ENCODE data around the gene ERAL1. TPM values are rescaled to one million over a fixed set of nuclear protein-coding genes. Genes with fewer than 3 reads are reported as not detected.
"Not testable (repeated sequence)": the region's sequence is repeated elsewhere in the genome, so short reads cannot be mapped to it uniquely, and the experiment has no call there.

ERAL1 gene
- total RNA-seq, 2 experiments from 2014 or later, result 77.6 to 80.4 TPM

GRCh38 chr17:28896884-28897768, 42.3 kb downstream of the ERAL1 start, which contains the start of gene FLOT2:
FLOT2 (minus strand) TSS chr17:28897733; CDS start chr17:28897574, 159 bp downstream.
- H3K27me3 Mint-ChIP-seq, result no peaks in the 10 kb centered on the region
- H3K36me3 Mint-ChIP-seq, result peaks cover 46% of the 10 kb centered on the region
- peak within 1 kb of the TSS; percentile 94 for H3K4me3 Mint-ChIP-seq
- peaks cover 64% of the 10 kb centered on the region for H3K4me1 Mint-ChIP-seq
- H3K27ac Mint-ChIP-seq, result peak within 1 kb of the TSS; percentile 95
- DNase-seq, result peak; percentile 74
- H3K9me3 Mint-ChIP-seq, result no peaks in the 10 kb centered on the region

GRCh38 chr17:28897769-28898526, 43.1 kb downstream of the ERAL1 start:
- Mint-ChIP-seq H3K36me3 (peaks cover 43% of the 10 kb centered on the region), H3K27me3 (no peaks in the 10 kb centered on the region), H3K27ac (peak overlapping the region; percentile 95), H3K4me1 (peaks cover 60% of the 10 kb centered on the region), H3K9me3 (no peaks in the 10 kb centered on the region), H3K4me3 (peak overlapping the region; percentile 94)
- DNase-seq, result no peak

- Mint-ChIP-seq H3K4me3 (peak overlapping the region; percentile 1), H3K27ac (no peak overlapping the region), H3K9me3 (no peaks in the 10 kb centered on the region), H3K27me3 (no peaks in the 10 kb centered on the region), H3K36me3 (peaks cover 39% of the 10 kb centered on the region), H3K4me1 (peaks cover 59% of the 10 kb centered on the region)
- DNase-seq, result no peak
These were observed 43.7 kb downstream of the ERAL1 start for GRCh38 chr17:28898527-28898955.

- no peak for DNase-seq
- no peaks in the 10 kb centered on the region for H3K27me3 Mint-ChIP-seq
- H3K27ac Mint-ChIP-seq, result no peak overlapping the region
- H3K4me1 Mint-ChIP-seq, result peaks cover 52% of the 10 kb centered on the region
- H3K9me3 Mint-ChIP-seq, result no peaks in the 10 kb centered on the region
- no peak overlapping the region for H3K4me3 Mint-ChIP-seq
- H3K36me3 Mint-ChIP-seq, result peaks cover 39% of the 10 kb centered on the region
These were observed 44.5 kb downstream of the ERAL1 start for GRCh38 chr17:28899212-28899815.

- Mint-ChIP-seq H3K27me3 (no peaks in the 10 kb centered on the region), H3K36me3 (peaks cover 39% of the 10 kb centered on the region), H3K9me3 (no peaks in the 10 kb centered on the region), H3K27ac (no peak overlapping the region), H3K4me1 (peaks cover 40% of the 10 kb centered on the region), H3K4me3 (peak overlapping the region; percentile 96)
- DNase-seq, result no peak
These were observed 46.3 kb downstream of the ERAL1 start for GRCh38 chr17:28900986-28901726.

GRCh38 chr17:28901866-28902818, 47.3 kb downstream of the ERAL1 start:
- Mint-ChIP-seq H3K4me1 (peaks cover 34% of the 10 kb centered on the region), H3K9me3 (no peaks in the 10 kb centered on the region), H3K27ac (peak overlapping the region; percentile 90), H3K36me3 (peaks cover 39% of the 10 kb centered on the region), H3K27me3 (no peaks in the 10 kb centered on the region), H3K4me3 (peak overlapping the region; percentile 96)
- peak; percentile 70 for DNase-seq

GRCh38 chr17:28902819-28903545, 48.2 kb downstream of the ERAL1 start, which contains the start of gene DHRS13:
DHRS13 (minus strand) TSS chr17:28903079; CDS start chr17:28902944, 135 bp downstream.
- Mint-ChIP-seq H3K27me3 (no peaks in the 10 kb centered on the region), H3K4me1 (peaks cover 29% of the 10 kb centered on the region), H3K9me3 (no peaks in the 10 kb centered on the region), H3K36me3 (peaks cover 36% of the 10 kb centered on the region), H3K27ac (peak within 1 kb of the TSS; percentile 90), H3K4me3 (peak within 1 kb of the TSS; percentile 96)
- peak; percentile 99 for DNase-seq

- peaks cover 31% of the 10 kb centered on the region for H3K36me3 Mint-ChIP-seq
- not testable (repeated sequence) for H3K27me3 Mint-ChIP-seq, H3K27ac Mint-ChIP-seq, DNase-seq, H3K9me3 Mint-ChIP-seq
- peaks cover 27% of the 10 kb centered on the region for H3K4me1 Mint-ChIP-seq
- peak overlapping the region; percentile 66 for H3K4me3 Mint-ChIP-seq
These were observed 48.7 kb downstream of the ERAL1 start for GRCh38 chr17:28903546-28903841.

- no peaks in the 10 kb centered on the region for H3K9me3 Mint-ChIP-seq
- H3K27me3 Mint-ChIP-seq, result no peaks in the 10 kb centered on the region
- peaks cover 20% of the 10 kb centered on the region for H3K36me3 Mint-ChIP-seq
- H3K27ac Mint-ChIP-seq, result no peak overlapping the region
- H3K4me3 Mint-ChIP-seq, result no peak overlapping the region
- H3K4me1 Mint-ChIP-seq, result peaks cover 20% of the 10 kb centered on the region
- no peak for DNase-seq
These were observed 50.0 kb downstream of the ERAL1 start for GRCh38 chr17:28904800-28905199.

GRCh38 chr17:28906276-28906675, 51.5 kb downstream of the ERAL1 start:
- Mint-ChIP-seq H3K4me1 (peaks cover 14% of the 10 kb centered on the region), H3K4me3 (no peak overlapping the region), H3K36me3 (peaks cover 10% of the 10 kb centered on the region), H3K27ac (no peak overlapping the region), H3K9me3 (no peaks in the 10 kb centered on the region), H3K27me3 (no peaks in the 10 kb centered on the region)
- DNase-seq, result no peak

GRCh38 chr17:28906706-28907438, 52.1 kb downstream of the ERAL1 start:
- H3K9me3 Mint-ChIP-seq, result no peaks in the 10 kb centered on the region
- no peak for DNase-seq
- H3K27me3 Mint-ChIP-seq, result no peaks in the 10 kb centered on the region
- H3K27ac Mint-ChIP-seq, result no peak overlapping the region
- no peak overlapping the region for H3K4me3 Mint-ChIP-seq
- peaks cover 9% of the 10 kb centered on the region for H3K4me1 Mint-ChIP-seq
- H3K36me3 Mint-ChIP-seq, result peaks cover 6% of the 10 kb centered on the region

GRCh38 chr17:28907709-28908475, 53.1 kb downstream of the ERAL1 start:
- Mint-ChIP-seq H3K27me3 (no peaks in the 10 kb centered on the region), H3K9me3 (no peaks in the 10 kb centered on the region), H3K27ac (peak overlapping the region; percentile 26), H3K4me1 (peaks cover 5% of the 10 kb centered on the region), H3K4me3 (no peak overlapping the region), H3K36me3 (peaks cover 3% of the 10 kb centered on the region)
- no peak for DNase-seq

Data from activated naive CD8-positive, alpha-beta T cell treated with anti-CD3 and anti-CD28 coated beads for 36 hours (primary cell).